ENCODE results near the gene CBLL1.

The CBLL1 gene

GRCh38 chr7:107767391-107767790 is 23.4 kb downstream of the CBLL1 start:
- Histone ChIP-seq H3K9me3 (ENCODE audit: control extremely low read depth in 1 of 5, control insufficient read depth in 4 of 5, insufficient read depth in 2 of 5, low read depth in 1 of 5, low read length in 4 of 5) (no peaks in the 10 kb centered on the region), H3K27me3 (replicated peaks in 2 of 5; ENCODE audit: control insufficient read depth in 4 of 5, insufficient read depth in 5 of 5, low read length in 4 of 5) (no peaks in the 10 kb centered on the region), H3K4me3 (ENCODE audit: control insufficient read depth in 1 of 7, extremely low read depth in 1 of 7, insufficient read depth in 4 of 7, low read depth in 2 of 7, low read length in 6 of 7) (no peak overlapping the region), H3K27ac (ENCODE audit: insufficient read depth in 1 of 2, low read depth in 1 of 2, low read length in 2 of 2, poor library complexity in 1 of 2, severe bottlenecking in 2 of 2) (no peak overlapping the region), H3K36me3 (ENCODE audit: control insufficient read depth in 4 of 4, insufficient read depth in 4 of 4, low read length in 3 of 4) (no peaks in the 10 kb centered on the region), H3K4me1 (ENCODE audit: control extremely low read depth in 1 of 4, control insufficient read depth in 4 of 4, insufficient read depth in 4 of 4, low read length in 3 of 4) (no peaks in the 10 kb centered on the region)
- CTCF ChIA-PET: interaction anchor here (1.2 kb wide), 1 partner anchor 305 kb away, joined by 4 read pairs; no protein-coding TSS in a partner anchor
- POLR2A ChIA-PET: no interaction called here
- DNase-seq: no peak
- WGBS (ENCODE audit: insufficient coverage): no CpG with 5 or more reads among the region's 2 CpGs

- DNase-seq: no peak
- Histone ChIP-seq H3K9me3 (ENCODE audit: control extremely low read depth in 1 of 5, control insufficient read depth in 4 of 5, insufficient read depth in 2 of 5, low read depth in 1 of 5, low read length in 4 of 5) (no peaks in the 10 kb centered on the region), H3K36me3 (ENCODE audit: control insufficient read depth in 4 of 4, insufficient read depth in 4 of 4, low read length in 3 of 4) (no peaks in the 10 kb centered on the region), H3K4me1 (ENCODE audit: control extremely low read depth in 1 of 4, control insufficient read depth in 4 of 4, insufficient read depth in 4 of 4, low read length in 3 of 4) (no peaks in the 10 kb centered on the region), H3K27ac (ENCODE audit: insufficient read depth in 1 of 2, low read depth in 1 of 2, low read length in 2 of 2, poor library complexity in 1 of 2, severe bottlenecking in 2 of 2) (no peak overlapping the region), H3K27me3 (replicated peaks in 2 of 5; ENCODE audit: control insufficient read depth in 4 of 5, insufficient read depth in 5 of 5, low read length in 4 of 5) (no peaks in the 10 kb centered on the region), H3K4me3 (ENCODE audit: control insufficient read depth in 1 of 7, extremely low read depth in 1 of 7, insufficient read depth in 4 of 7, low read depth in 2 of 7, low read length in 6 of 7) (no peak overlapping the region)
- WGBS (ENCODE audit: insufficient coverage): 80% methylated on average over 1 of the region's 1 CpG
- ChIA-PET CTCF (interaction anchor here (1.2 kb wide), 1 partner anchor 305 kb away, joined by 4 read pairs; no protein-coding TSS in a partner anchor), POLR2A (no interaction called here)
Observed at GRCh38 chr7:107768263-107768662, 24.3 kb downstream of the CBLL1 start.

- no peak overlapping the region for H3K27ac ChIP-seq (ENCODE audit: insufficient read depth in 1 of 2, low read depth in 1 of 2, low read length in 2 of 2, poor library complexity in 1 of 2, severe bottlenecking in 2 of 2)
- no peaks in the 10 kb centered on the region for H3K27me3 ChIP-seq (replicated peaks in 2 of 5; ENCODE audit: control insufficient read depth in 4 of 5, insufficient read depth in 5 of 5, low read length in 4 of 5)
- H3K36me3 ChIP-seq (ENCODE audit: control insufficient read depth in 4 of 4, insufficient read depth in 4 of 4, low read length in 3 of 4): no peaks in the 10 kb centered on the region
- WGBS (ENCODE audit: insufficient coverage): no CpG with 5 or more reads among the region's 2 CpGs
- H3K9me3 ChIP-seq (ENCODE audit: control extremely low read depth in 1 of 5, control insufficient read depth in 4 of 5, insufficient read depth in 2 of 5, low read depth in 1 of 5, low read length in 4 of 5): no peaks in the 10 kb centered on the region
- no peaks in the 10 kb centered on the region for H3K4me1 ChIP-seq (ENCODE audit: control extremely low read depth in 1 of 4, control insufficient read depth in 4 of 4, insufficient read depth in 4 of 4, low read length in 3 of 4)
- no peak for DNase-seq
- ChIA-PET CTCF (interaction anchor here (1.4 kb wide), 1 partner anchor 29 kb away, joined by 4 read pairs; the partner anchor contains the start of gene CBLL1), POLR2A (no interaction called here)
- H3K4me3 ChIP-seq (ENCODE audit: control insufficient read depth in 1 of 7, extremely low read depth in 1 of 7, insufficient read depth in 4 of 7, low read depth in 2 of 7, low read length in 6 of 7): no peak overlapping the region
Observed at GRCh38 chr7:107773027-107773426, 29.1 kb downstream of the CBLL1 start.

- Histone ChIP-seq H3K36me3 (ENCODE audit: control insufficient read depth in 4 of 4, insufficient read depth in 4 of 4, low read length in 3 of 4) (no peaks in the 10 kb centered on the region), H3K9me3 (ENCODE audit: control extremely low read depth in 1 of 5, control insufficient read depth in 4 of 5, insufficient read depth in 2 of 5, low read depth in 1 of 5, low read length in 4 of 5) (no peaks in the 10 kb centered on the region), H3K4me3 (ENCODE audit: control insufficient read depth in 1 of 7, extremely low read depth in 1 of 7, insufficient read depth in 4 of 7, low read depth in 2 of 7, low read length in 6 of 7) (no peak overlapping the region), H3K27ac (ENCODE audit: insufficient read depth in 1 of 2, low read depth in 1 of 2, low read length in 2 of 2, poor library complexity in 1 of 2, severe bottlenecking in 2 of 2) (no peak overlapping the region), H3K27me3 (replicated peaks in 2 of 5; ENCODE audit: control insufficient read depth in 4 of 5, insufficient read depth in 5 of 5, low read length in 4 of 5) (no peaks in the 10 kb centered on the region), H3K4me1 (ENCODE audit: control extremely low read depth in 1 of 4, control insufficient read depth in 4 of 4, insufficient read depth in 4 of 4, low read length in 3 of 4) (no peaks in the 10 kb centered on the region)
- WGBS (ENCODE audit: insufficient coverage): 100% methylated on average over 1 of the region's 3 CpGs
- no peak for DNase-seq
- CTCF ChIA-PET: no interaction called here
- POLR2A ChIA-PET: no interaction called here
Observed at GRCh38 chr7:107777702-107778101, 33.8 kb downstream of the CBLL1 start.

- Histone ChIP-seq H3K9me3 (ENCODE audit: control extremely low read depth in 1 of 5, control insufficient read depth in 4 of 5, insufficient read depth in 2 of 5, low read depth in 1 of 5, low read length in 4 of 5) (no peaks in the 10 kb centered on the region), H3K27ac (ENCODE audit: insufficient read depth in 1 of 2, low read depth in 1 of 2, low read length in 2 of 2, poor library complexity in 1 of 2, severe bottlenecking in 2 of 2) (no peak overlapping the region), H3K27me3 (replicated peaks in 2 of 5; ENCODE audit: control insufficient read depth in 4 of 5, insufficient read depth in 5 of 5, low read length in 4 of 5) (no peaks in the 10 kb centered on the region), H3K4me1 (ENCODE audit: control extremely low read depth in 1 of 4, control insufficient read depth in 4 of 4, insufficient read depth in 4 of 4, low read length in 3 of 4) (no peaks in the 10 kb centered on the region), H3K4me3 (ENCODE audit: control insufficient read depth in 1 of 7, extremely low read depth in 1 of 7, insufficient read depth in 4 of 7, low read depth in 2 of 7, low read length in 6 of 7) (no peak overlapping the region), H3K36me3 (ENCODE audit: control insufficient read depth in 4 of 4, insufficient read depth in 4 of 4, low read length in 3 of 4) (no peaks in the 10 kb centered on the region)
- ChIA-PET CTCF (no interaction called here), POLR2A (no interaction called here)
- DNase-seq: no peak
- no CpG with 5 or more reads among the region's 4 CpGs for WGBS (ENCODE audit: insufficient coverage)
Observed at GRCh38 chr7:107778283-107778682, 34.3 kb downstream of the CBLL1 start.

GRCh38 chr7:107779647-107780099 is 35.7 kb downstream of the CBLL1 start:
- peak in 2 of 3 donors; percentile 1 to 40 for DNase-seq
- Histone ChIP-seq H3K4me3 (ENCODE audit: control insufficient read depth in 1 of 7, extremely low read depth in 1 of 7, insufficient read depth in 4 of 7, low read depth in 2 of 7, low read length in 6 of 7) (no peak overlapping the region), H3K4me1 (ENCODE audit: control extremely low read depth in 1 of 4, control insufficient read depth in 4 of 4, insufficient read depth in 4 of 4, low read length in 3 of 4) (no peaks in the 10 kb centered on the region), H3K27ac (ENCODE audit: insufficient read depth in 1 of 2, low read depth in 1 of 2, low read length in 2 of 2, poor library complexity in 1 of 2, severe bottlenecking in 2 of 2) (no peak overlapping the region), H3K27me3 (replicated peaks in 2 of 5; ENCODE audit: control insufficient read depth in 4 of 5, insufficient read depth in 5 of 5, low read length in 4 of 5) (no peaks in the 10 kb centered on the region), H3K36me3 (ENCODE audit: control insufficient read depth in 4 of 4, insufficient read depth in 4 of 4, low read length in 3 of 4) (no peaks in the 10 kb centered on the region), H3K9me3 (ENCODE audit: control extremely low read depth in 1 of 5, control insufficient read depth in 4 of 5, insufficient read depth in 2 of 5, low read depth in 1 of 5, low read length in 4 of 5) (no peaks in the 10 kb centered on the region)
- CTCF ChIA-PET: no interaction called here
- POLR2A ChIA-PET: no interaction called here
- 80% methylated on average over 3 of the region's 6 CpGs for WGBS (ENCODE audit: insufficient coverage)

- no peak for DNase-seq
- no CpG with 5 or more reads among the region's 3 CpGs for WGBS (ENCODE audit: insufficient coverage)
- Histone ChIP-seq H3K27ac (ENCODE audit: insufficient read depth in 1 of 2, low read depth in 1 of 2, low read length in 2 of 2, poor library complexity in 1 of 2, severe bottlenecking in 2 of 2) (no peak overlapping the region), H3K4me1 (ENCODE audit: control extremely low read depth in 1 of 4, control insufficient read depth in 4 of 4, insufficient read depth in 4 of 4, low read length in 3 of 4) (no peaks in the 10 kb centered on the region), H3K4me3 (ENCODE audit: control insufficient read depth in 1 of 7, extremely low read depth in 1 of 7, insufficient read depth in 4 of 7, low read depth in 2 of 7, low read length in 6 of 7) (no peak overlapping the region), H3K36me3 (ENCODE audit: control insufficient read depth in 4 of 4, insufficient read depth in 4 of 4, low read length in 3 of 4) (no peaks in the 10 kb centered on the region), H3K9me3 (ENCODE audit: control extremely low read depth in 1 of 5, control insufficient read depth in 4 of 5, insufficient read depth in 2 of 5, low read depth in 1 of 5, low read length in 4 of 5) (no peaks in the 10 kb centered on the region), H3K27me3 (replicated peaks in 2 of 5; ENCODE audit: control insufficient read depth in 4 of 5, insufficient read depth in 5 of 5, low read length in 4 of 5) (no peaks in the 10 kb centered on the region)
- ChIA-PET CTCF (interaction anchor here (1.1 kb wide), 1 partner anchor 34 kb away, joined by 3 read pairs; no protein-coding TSS in a partner anchor), POLR2A (no interaction called here)
Observed at GRCh38 chr7:107782374-107782773, 38.4 kb downstream of the CBLL1 start.
